Neuronal stem cell (in vitro differentiated cells): ENCODE data around the gene B3GALT6.

Experiments used
- DNase-seq: peaks from one replicate; pipeline ENCODE4 v3.0.0-alpha.2; 2013; ENCODE audit warnings: low spot score
- H2AFZ ChIP-seq: one replicate; pipeline ENCODE4 v1.6.1; 2013; ENCODE audit warnings: mild to moderate bottlenecking, low read length, inconsistent platforms
- H2AK5ac ChIP-seq: 2 replicates; pipeline ENCODE4 v1.6.1; 2013; ENCODE audit warnings: low read depth, mild to moderate bottlenecking, inconsistent platforms, low read length, moderate library complexity, mixed read lengths
- H2BK120ac ChIP-seq: 2 replicates; pipeline ENCODE4 v1.6.1; 2013; ENCODE audit warnings: low read depth, mild to moderate bottlenecking, inconsistent platforms, low read length, moderate library complexity, mixed read lengths
- H2BK12ac ChIP-seq: one replicate; pipeline ENCODE4 v1.6.1; 2013; ENCODE audit warnings: low read length, inconsistent platforms
- H2BK15ac ChIP-seq: 2 replicates; pipeline ENCODE4 v1.6.1; 2013; ENCODE audit warnings: mild to moderate bottlenecking, low read length, inconsistent platforms, mixed read lengths
- H2BK5ac ChIP-seq: one replicate; pipeline ENCODE4 v1.6.1; 2013; ENCODE audit warnings: inconsistent platforms, mild to moderate bottlenecking, low read length, moderate library complexity
- H3K14ac ChIP-seq: one replicate; pipeline ENCODE4 v1.6.1; 2013; ENCODE audit warnings: low read length, inconsistent platforms
- H3K18ac ChIP-seq: 2 replicates; pipeline ENCODE4 v1.6.1; 2013; ENCODE audit warnings: low read length, inconsistent platforms
- H3K23ac ChIP-seq: 2 replicates; pipeline ENCODE4 v1.6.1; 2013; ENCODE audit warnings: low read depth, mild to moderate bottlenecking, mixed read lengths, low read length, inconsistent platforms; ENCODE audit not compliant: poor library complexity
- H3K27ac ChIP-seq: replicated peaks from 3 replicates; pipeline ENCODE4 v1.5.1; 2013; ENCODE audit warnings: low read length, inconsistent platforms
- H3K27me3 ChIP-seq, 3 experiments: 2 replicates each; pipeline ENCODE4 v1.6.1; 2013; ENCODE audit warnings: low read length in 3 of 3, mild to moderate bottlenecking in 2 of 3, inconsistent platforms in 1 of 3, low read depth in 1 of 3, mixed read lengths in 1 of 3, moderate library complexity in 1 of 3; ENCODE audit not compliant: control insufficient read depth in 3 of 3, insufficient read depth in 3 of 3
- H3K36me3 ChIP-seq, 2 donors: replicated peaks in 1 of 2; 2 replicates each; pipeline ENCODE4 v1.6.1; 2013; ENCODE audit warnings: low read length in 2 of 2; ENCODE audit not compliant: control insufficient read depth in 2 of 2, insufficient read depth in 2 of 2
- H3K4ac ChIP-seq: 2 replicates; pipeline ENCODE4 v1.6.1; 2013; ENCODE audit warnings: inconsistent platforms, mild to moderate bottlenecking, low read length, moderate library complexity
- H3K4me1 ChIP-seq, 2 donors: 1 replicate in 1 of 2; 2 replicates in 1 of 2; pipeline ENCODE4 v1.6.1; 2013; ENCODE audit warnings: low read length in 2 of 2, low read depth in 1 of 2; ENCODE audit not compliant: control insufficient read depth in 2 of 2, insufficient read depth in 1 of 2
- H3K4me2 ChIP-seq: one replicate; pipeline ENCODE4 v1.6.1; 2013; ENCODE audit warnings: mild to moderate bottlenecking, low read length, inconsistent platforms; ENCODE audit not compliant: insufficient read depth, poor library complexity, severe bottlenecking
- H3K4me3 ChIP-seq, 2 donors: 2 replicates each; pipeline ENCODE4 v1.5.1; 2013; ENCODE audit warnings: low read length in 2 of 2, mild to moderate bottlenecking in 2 of 2, inconsistent platforms in 1 of 2, moderate library complexity in 1 of 2
- H3K79me1 ChIP-seq: one replicate; pipeline ENCODE4 v1.6.1; 2013; ENCODE audit warnings: low read depth, mild to moderate bottlenecking, inconsistent platforms, low read length, moderate library complexity
- H3K9ac ChIP-seq: one replicate; pipeline ENCODE4 v1.6.1; 2013; ENCODE audit warnings: mild to moderate bottlenecking, low read depth, low read length, inconsistent platforms; ENCODE audit not compliant: poor library complexity
- H3K9me3 ChIP-seq, 2 donors: replicated peaks in 1 of 2; 2 replicates each; pipeline versions ENCODE3 to v1.6.1; 2013; ENCODE audit warnings: low read length in 2 of 2, mild to moderate bottlenecking in 2 of 2, inconsistent platforms in 1 of 2, low read depth in 1 of 2, mixed read lengths in 1 of 2, moderate library complexity in 1 of 2; ENCODE audit not compliant: control insufficient read depth in 2 of 2, insufficient read depth in 1 of 2
- H4K8ac ChIP-seq: one replicate; pipeline ENCODE4 v1.6.1; 2013; ENCODE audit warnings: low read depth, mild to moderate bottlenecking, inconsistent platforms, low read length, moderate library complexity
- H4K91ac ChIP-seq: one replicate; pipeline ENCODE4 v1.6.1; 2013; ENCODE audit warnings: low read length, low read depth, mild to moderate bottlenecking, inconsistent platforms; ENCODE audit not compliant: poor library complexity
- WGBS, 2 donors: extraction: QIAGEN DNeasy Blood & Tissue Kit; methylation state at CpG; one replicate each; pipeline ENCODE4 v1.1.7; 2013; ENCODE audit warnings: missing lambda C conversion rate in 2 of 2, mixed read lengths in 1 of 2; ENCODE audit not compliant: insufficient read length in 2 of 2, insufficient replicate concordance in 1 of 2; ENCODE audit errors: extremely low coverage in 2 of 2; 5-methylcytosine and 5-hydroxymethylcytosine counted together

The B3GALT6 gene

GRCh38 chr1:1199141-1199960 lies 32.7 kb upstream of the B3GALT6 start:
- Histone ChIP-seq H3K27me3 (peaks cover 0 to 10% (median 6%) of the 10 kb centered on the region in 3 experiments), H2BK15ac (peak overlapping the region; percentile 83), H3K14ac (no peak overlapping the region), H4K8ac (no peak overlapping the region), H3K36me3 (no peaks in the 10 kb centered on the region), H3K4me3 (no peak overlapping the region), H4K91ac (no peak overlapping the region), H3K27ac (no peak overlapping the region), H3K9ac (no peak overlapping the region), H3K79me1 (no peaks in the 10 kb centered on the region), H3K4ac (no peak overlapping the region), H3K4me1 (peaks cover 3 to 14% of the 10 kb centered on the region in 2 donors), H2AFZ (no peak overlapping the region), H3K9me3 (peaks cover 4 to 5% of the 10 kb centered on the region in 2 donors), H3K4me2 (no peak overlapping the region), H3K23ac (no peak overlapping the region), H2BK5ac (peak overlapping the region; percentile 90), H2BK120ac (peak overlapping the region; percentile 9), H2BK12ac (peak overlapping the region; percentile 58), H3K18ac (peak overlapping the region; percentile 38), H2AK5ac (peak overlapping the region; percentile 99)
- DNase-seq, result no peak
- no CpG with 5 or more reads among the region's 22 CpGs for WGBS, 2 donors

GRCh38 chr1:1199961-1200875 lies 31.8 kb upstream of the B3GALT6 start:
- no peak for DNase-seq
- Histone ChIP-seq H4K91ac (no peak overlapping the region), H2BK15ac (peak overlapping the region; percentile 83), H3K18ac (peak overlapping the region; percentile 85), H3K36me3 (no peaks in the 10 kb centered on the region), H3K27me3 (peaks cover 0 to 18% (median 7%) of the 10 kb centered on the region in 3 experiments), H3K27ac (no peak overlapping the region), H2BK12ac (peak overlapping the region; percentile 58), H3K9ac (peak overlapping the region; percentile 53), H3K4me2 (peak overlapping the region; percentile 83), H2AFZ (peak overlapping the region; percentile 93), H3K23ac (peak overlapping the region; percentile 83), H2AK5ac (peak overlapping the region; percentile 99), H2BK120ac (no peak overlapping the region), H2BK5ac (no peak overlapping the region), H3K9me3 (no peaks in the 10 kb centered on the region), H3K4ac (peak overlapping the region; percentile 86), H3K4me3 (no peak overlapping the region), H4K8ac (no peak overlapping the region), H3K4me1 (peaks cover 3 to 14% of the 10 kb centered on the region in 2 donors), H3K14ac (no peak overlapping the region), H3K79me1 (no peaks in the 10 kb centered on the region)
- WGBS, 2 donors, result no CpG with 5 or more reads among the region's 31 CpGs

- Histone ChIP-seq H3K14ac (no peak overlapping the region), H3K27ac (no peak overlapping the region), H3K4me2 (peak overlapping the region; percentile 83), H3K79me1 (no peaks in the 10 kb centered on the region), H2BK120ac (no peak overlapping the region), H2AK5ac (peak overlapping the region; percentile 99), H3K4me3 (peak overlapping the region; percentile 36 to 79), H4K91ac (no peak overlapping the region), H3K4ac (peak overlapping the region; percentile 86), H2BK12ac (peak overlapping the region; percentile 22), H2BK15ac (peak overlapping the region; percentile 83), H3K36me3 (no peaks in the 10 kb centered on the region), H2BK5ac (no peak overlapping the region), H3K23ac (no peak overlapping the region), H3K27me3 (peaks cover 0 to 27% (median 17%) of the 10 kb centered on the region in 3 experiments), H3K4me1 (peaks cover 5 to 14% of the 10 kb centered on the region in 2 donors), H2AFZ (peak overlapping the region; percentile 93), H4K8ac (no peak overlapping the region), H3K9me3 (no peaks in the 10 kb centered on the region), H3K9ac (peak overlapping the region; percentile 44), H3K18ac (peak overlapping the region; percentile 87)
- DNase-seq, result peak; percentile 27
- WGBS, 2 donors, result no CpG with 5 or more reads among the region's 109 CpGs
Observed at GRCh38 chr1:1200876-1201810, 30.9 kb upstream of the B3GALT6 start.
